Activated naive CD4-positive, alpha-beta T cell treated with anti-CD3 and anti-CD28 coated beads for 36 hours (primary cell): ENCODE measurements around the gene FAM167B. TPM values are rescaled to one million over a fixed set of nuclear protein-coding genes. Genes with fewer than 3 reads are reported as not detected.
"Not testable (repeated sequence)": the region's sequence is repeated elsewhere in the genome, so short reads cannot be mapped to it uniquely, and the experiment has no call there.

Experiments used
- CTCF ChIA-PET: fragments of 350-600 bp; sonication (Branson Sonifier 250); formaldehyde crosslinking; loops from one replicate; lab custom pipeline; 2021; ENCODE audit warnings: antibody characterized with exemption; lab: Charles Lee
- DNase-seq: peaks from one replicate; pipeline ENCODE4 v3.0.0-alpha.2; 2020
- H3K27ac Mint-ChIP-seq: one replicate; pipeline ENCODE4 v1.8.0; 2021; ENCODE audit warnings: mild to moderate bottlenecking, mixed read lengths
- H3K27me3 Mint-ChIP-seq: one replicate; pipeline ENCODE4 v1.8.0; 2021; ENCODE audit warnings: low read depth, mixed read lengths
- H3K36me3 Mint-ChIP-seq: one replicate; pipeline ENCODE4 v1.8.0; 2021; ENCODE audit warnings: low read depth, mixed read lengths
- H3K4me1 Mint-ChIP-seq: one replicate; pipeline ENCODE4 v1.8.0; 2021; ENCODE audit warnings: low read depth, mixed read lengths
- H3K4me3 Mint-ChIP-seq: one replicate; pipeline ENCODE4 v1.8.0; 2021; ENCODE audit warnings: mild to moderate bottlenecking, moderate library complexity, mixed read lengths
- H3K9me3 Mint-ChIP-seq: one replicate; pipeline ENCODE4 v1.8.0; 2021; ENCODE audit warnings: mixed read lengths
- intact Hi-C: fragments of 100-400 bp; cut with micrococcal nuclease; formaldehyde crosslinking; loops from one replicate; pipeline ENCODE4 v1.15.1; 2023
- total RNA-seq, 2 experiments: library from RNA; stranded (reverse); gene quantifications; one replicate each; pipeline ENCODE4 v1.2.3, GENCODE V29; 2021

FAM167B gene
- total RNA-seq, 2 experiments from 2014 or later = 0.38 to 0.42 TPM

GRCh38 chr1:32249831-32250525, 3.0 kb downstream of the FAM167B start:
- CTCF ChIA-PET = interaction anchor here (0.6 to 4.7 kb wide), 9 partner anchors 9 to 151 kb away, joined by 3 to 42 read pairs (median 6); no protein-coding TSS in a partner anchor
- Mint-ChIP-seq H3K36me3 (peaks cover 26% of the 10 kb centered on the region), H3K4me1 (peaks cover 54% of the 10 kb centered on the region), H3K27ac (peak overlapping the region; percentile 100), H3K9me3 (no peaks in the 10 kb centered on the region), H3K27me3 (no peaks in the 10 kb centered on the region), H3K4me3 (peak overlapping the region; percentile 99)
- intact Hi-C loops = loop anchor here (1.0 to 10.0 kb wide), 9 partner anchors 17 to 735 kb away; partner anchors contain the start of genes EIF3I, HDAC1, MARCKSL1 and TMEM234
- DNase-seq = peak; percentile 93

- peaks cover 27% of the 10 kb centered on the region for H3K36me3 Mint-ChIP-seq
- H3K4me1 Mint-ChIP-seq = peaks cover 57% of the 10 kb centered on the region
- intact Hi-C loops = loop anchor here (1.0 to 10.0 kb wide), 10 partner anchors 16 to 734 kb away; partner anchors contain the start of genes EIF3I, HDAC1, MARCKSL1 and S100PBP
- H3K4me3 Mint-ChIP-seq = peak within 1 kb of the TSS; percentile 99
- H3K9me3 Mint-ChIP-seq = no peaks in the 10 kb centered on the region
- CTCF ChIA-PET = interaction anchor here (0.5 to 4.1 kb wide), 8 partner anchors 8 to 120 kb away, joined by 3 to 38 read pairs (median 4); no protein-coding TSS in a partner anchor
- peak; percentile 88 for DNase-seq
- H3K27ac Mint-ChIP-seq = peak within 1 kb of the TSS; percentile 100
- H3K27me3 Mint-ChIP-seq = no peaks in the 10 kb centered on the region
These were observed 4.1 kb downstream of the FAM167B start, which contains the start of gene LCK for GRCh38 chr1:32250893-32251716. TSS of gene LCK (plus strand) at chr1:32251265. CDS start at chr1:32274330, 23,065 bp downstream.

DNA sequence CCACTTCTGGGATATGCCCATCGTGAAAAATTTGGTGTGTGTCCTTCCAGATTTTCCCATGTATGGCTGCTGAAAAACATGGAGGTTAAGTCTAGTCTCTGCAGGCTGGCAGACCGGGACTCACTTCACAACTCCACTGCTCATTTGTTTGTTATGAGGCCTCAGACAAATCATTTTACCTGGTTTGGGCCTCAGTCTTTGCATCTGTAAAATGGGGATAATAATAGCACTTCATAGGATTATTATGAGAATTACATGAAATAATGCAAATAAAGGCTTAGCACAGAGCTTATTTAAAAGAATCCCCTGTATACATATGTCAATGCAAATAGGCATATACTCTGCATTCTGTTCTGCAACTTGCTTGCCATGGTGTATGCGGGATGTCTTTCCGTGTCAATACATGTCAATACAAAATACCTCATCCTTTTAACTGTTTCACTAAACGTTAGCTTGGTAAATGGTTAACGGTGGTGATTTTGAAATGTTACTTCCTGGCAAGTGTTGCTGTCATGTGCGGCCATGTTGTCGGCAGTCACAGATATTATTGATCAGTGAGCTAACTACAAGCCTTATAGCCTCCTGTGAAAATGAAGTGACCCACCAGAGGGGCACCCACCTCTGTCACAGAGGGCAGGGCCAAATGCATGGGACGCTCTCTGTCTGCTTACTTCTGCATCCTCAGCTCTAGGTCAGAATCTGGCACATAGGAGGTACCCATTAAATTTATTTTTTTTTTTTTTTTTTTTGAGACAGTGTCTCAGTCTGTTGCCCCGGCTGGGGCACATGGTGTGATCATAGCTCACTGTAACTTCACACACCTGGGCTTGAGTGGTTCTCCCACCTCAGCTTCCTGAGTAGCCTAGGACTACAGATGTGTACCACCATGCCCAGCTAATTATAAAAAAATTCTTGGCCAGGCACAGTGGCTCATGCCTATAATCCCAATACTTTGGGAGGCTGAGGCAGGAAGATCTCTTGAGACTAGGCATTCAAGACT, 8.3 kb downstream of the FAM167B start:
- Mint-ChIP-seq H3K36me3 (peaks cover 35% of the 10 kb centered on the region), H3K27me3 (no peaks in the 10 kb centered on the region), H3K27ac (peak overlapping the region; percentile 95), H3K4me1 (peaks cover 44% of the 10 kb centered on the region), H3K9me3 (no peaks in the 10 kb centered on the region), H3K4me3 (peak overlapping the region; percentile 74)
- peak; percentile 64 for DNase-seq
- intact Hi-C loops = loop anchor here (10.0 kb wide), 1 partner anchor 729 kb away; no protein-coding TSS in a partner anchor
- CTCF ChIA-PET = interaction anchor here (0.6 to 1.7 kb wide), 6 partner anchors 9 to 90 kb away, joined by 3 to 7 read pairs (median 3); partner anchors contain the start of gene FAM167B

DNA sequence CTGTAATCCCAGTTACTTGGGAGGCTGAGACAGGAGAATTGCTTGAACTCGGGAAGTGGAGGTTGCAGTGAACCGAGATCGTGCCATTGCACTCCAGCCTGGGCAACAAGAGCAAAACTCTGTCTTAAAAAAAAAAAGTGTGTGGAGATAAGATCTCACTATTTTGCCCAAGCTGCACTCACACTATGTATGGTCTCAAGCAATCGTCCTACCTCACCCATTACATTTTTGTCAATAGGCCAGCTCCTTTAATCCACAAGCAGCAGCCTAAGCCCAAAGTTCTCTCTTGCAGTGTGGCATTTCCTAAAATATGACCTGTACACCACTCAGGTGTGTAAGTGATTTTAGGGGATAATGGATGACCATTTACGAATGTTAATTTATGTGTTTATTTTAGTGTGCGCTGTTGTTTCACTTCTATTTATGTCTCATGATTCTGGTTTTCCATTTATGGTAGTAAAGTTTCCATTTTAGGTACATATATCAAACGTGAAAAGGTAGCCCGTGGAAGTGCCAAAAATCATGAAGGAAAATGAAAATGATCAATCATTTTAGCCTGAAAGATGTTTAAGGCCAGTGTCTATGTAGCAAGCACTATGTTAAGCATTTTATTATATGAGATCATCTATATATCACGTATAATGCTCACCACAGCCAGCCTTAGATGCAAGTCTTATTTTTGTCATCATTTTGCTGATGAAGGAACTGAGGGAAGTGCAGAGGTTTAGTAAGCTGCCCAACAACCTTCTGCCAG, 9.6 kb downstream of the FAM167B start:
- Mint-ChIP-seq H3K4me3 (peak overlapping the region; percentile 73), H3K27ac (peak overlapping the region; percentile 96), H3K27me3 (no peaks in the 10 kb centered on the region), H3K4me1 (peaks cover 42% of the 10 kb centered on the region), H3K36me3 (peaks cover 36% of the 10 kb centered on the region), H3K9me3 (no peaks in the 10 kb centered on the region)
- DNase-seq = no peak
- intact Hi-C loops = loop anchor here (10.0 kb wide), 1 partner anchor 728 kb away; no protein-coding TSS in a partner anchor
- CTCF ChIA-PET = interaction anchor here (0.6 to 5.4 kb wide), 5 partner anchors 8 to 41 kb away, joined by 3 to 38 read pairs (median 7); partner anchors contain the start of gene FAM167B

DNA sequence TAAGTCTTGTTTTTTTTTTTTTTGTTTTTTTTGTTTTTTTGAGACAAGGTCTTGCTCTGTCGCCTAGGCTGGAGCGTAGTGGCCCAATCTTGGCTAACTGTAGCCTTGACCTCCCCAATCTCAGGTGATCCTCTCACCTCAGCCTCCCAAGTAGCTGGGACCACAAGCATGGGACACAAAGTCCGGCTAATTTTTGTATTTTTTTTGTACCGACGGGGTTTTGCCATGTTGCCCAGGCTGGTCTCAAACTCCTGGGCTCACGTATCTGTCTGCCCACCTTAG, 10.1 kb downstream of the FAM167B start:
- peaks cover 42% of the 10 kb centered on the region for H3K4me1 Mint-ChIP-seq
- no peaks in the 10 kb centered on the region for H3K27me3 Mint-ChIP-seq

GRCh38 chr1:32263236-32263593, 16.2 kb downstream of the FAM167B start:
- Mint-ChIP-seq H3K36me3 (peaks cover 24% of the 10 kb centered on the region), H3K27ac (peak overlapping the region; percentile 89), H3K4me1 (peaks cover 56% of the 10 kb centered on the region)
- H3K9me3 Mint-ChIP-seq, H3K27me3 Mint-ChIP-seq, CTCF ChIA-PET, DNase-seq, H3K4me3 Mint-ChIP-seq: not testable (repeated sequence)
- intact Hi-C loops = loop anchor here (1.0 kb wide), 1 partner anchor 10 kb away; no protein-coding TSS in a partner anchor

More for the DNA sequence above, 10.1 kb downstream of the FAM167B start:
- peak overlapping the region; percentile 73 for H3K4me3 Mint-ChIP-seq
- CTCF ChIA-PET = interaction anchor here (0.6 to 5.4 kb wide), 3 partner anchors 8 to 41 kb away, joined by 3 to 38 read pairs (median 14); partner anchors contain the start of gene FAM167B
- peaks cover 33% of the 10 kb centered on the region for H3K36me3 Mint-ChIP-seq
- no peaks in the 10 kb centered on the region for H3K9me3 Mint-ChIP-seq
- no peak for DNase-seq
- intact Hi-C loops = loop anchor here (10.0 kb wide), 1 partner anchor 728 kb away; no protein-coding TSS in a partner anchor
- peak overlapping the region; percentile 96 for H3K27ac Mint-ChIP-seq

- Mint-ChIP-seq H3K27ac (peak overlapping the region; percentile 89), H3K36me3 (peaks cover 23% of the 10 kb centered on the region), H3K9me3 (no peaks in the 10 kb centered on the region), H3K4me1 (peaks cover 54% of the 10 kb centered on the region), H3K27me3 (no peaks in the 10 kb centered on the region), H3K4me3 (no peak overlapping the region)
- CTCF ChIA-PET = interaction anchor here (1.3 kb wide), 1 partner anchor 15 kb away, joined by 6 read pairs; no protein-coding TSS in a partner anchor
- DNase-seq = peak; percentile 48
- intact Hi-C loops = loop anchor here (1.0 kb wide), 2 partner anchors 10 kb away; no protein-coding TSS in a partner anchor
These were observed 16.7 kb downstream of the FAM167B start for GRCh38 chr1:32263744-32264143.

- CTCF ChIA-PET = interaction anchor here (1.2 kb wide), 1 partner anchor 8 kb away, joined by 3 read pairs; no protein-coding TSS in a partner anchor
- Mint-ChIP-seq H3K27me3 (no peaks in the 10 kb centered on the region), H3K36me3 (peaks cover 20% of the 10 kb centered on the region), H3K27ac (peak overlapping the region; percentile 89), H3K4me1 (peaks cover 54% of the 10 kb centered on the region), H3K9me3 (no peaks in the 10 kb centered on the region), H3K4me3 (peak overlapping the region; percentile 5)
- intact Hi-C loops = loop anchor here (5.0 kb wide), 1 partner anchor 339 kb away; no protein-coding TSS in a partner anchor
- DNase-seq = no peak
These were observed 18.8 kb downstream of the FAM167B start for GRCh38 chr1:32265846-32266245.

DNA sequence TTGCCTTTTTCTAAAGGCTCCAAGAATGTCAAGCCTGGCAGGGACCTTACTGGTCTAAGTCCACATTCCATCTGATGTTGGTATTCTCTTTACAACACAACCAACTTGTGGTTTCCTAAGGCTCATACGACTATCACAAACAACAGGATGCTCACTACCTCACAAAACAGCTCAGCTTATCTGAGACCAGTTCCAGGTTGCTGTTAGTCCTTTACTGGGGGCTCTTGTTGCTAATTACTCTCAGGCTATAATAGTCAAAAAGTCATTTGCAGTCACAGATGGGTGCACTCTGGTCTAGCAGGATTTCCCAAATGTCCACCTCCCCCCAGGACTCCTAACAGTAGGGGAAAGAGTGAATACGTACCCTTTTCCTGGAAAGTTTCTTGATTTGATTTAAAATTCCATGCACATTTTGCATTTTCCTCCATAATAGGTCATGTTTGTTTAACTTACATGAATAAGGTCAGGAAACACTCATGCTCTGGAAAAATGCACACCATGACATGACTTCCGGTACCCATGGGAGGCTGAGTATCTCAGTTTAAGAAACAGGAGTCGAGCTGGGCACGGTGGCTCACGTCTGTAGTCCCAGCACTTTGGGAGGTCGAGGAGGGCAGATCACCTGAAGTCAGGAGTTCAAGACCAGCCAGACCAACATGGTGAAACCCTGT, 20.0 kb downstream of the FAM167B start:
- intact Hi-C loops = loop anchor here (1.0 to 5.0 kb wide), 2 partner anchors 17 to 340 kb away; no protein-coding TSS in a partner anchor
- Mint-ChIP-seq H3K4me1 (peaks cover 62% of the 10 kb centered on the region), H3K9me3 (no peaks in the 10 kb centered on the region), H3K27ac (peak overlapping the region; percentile 99), H3K27me3 (no peaks in the 10 kb centered on the region), H3K4me3 (peak overlapping the region; percentile 50), H3K36me3 (peaks cover 24% of the 10 kb centered on the region)
- peak; percentile 64 for DNase-seq
- CTCF ChIA-PET = interaction anchor here (0.5 to 1.2 kb wide), 3 partner anchors 9 to 30 kb away, joined by 3 read pairs; partner anchors contain the start of gene LCK

GRCh38 chr1:32269744-32270143, 22.7 kb downstream of the FAM167B start:
- intact Hi-C loops = loop anchor here (5.0 kb wide), 1 partner anchor 342 kb away; no protein-coding TSS in a partner anchor
- no peaks in the 10 kb centered on the region for H3K27me3 Mint-ChIP-seq
- peaks cover 68% of the 10 kb centered on the region for H3K4me1 Mint-ChIP-seq
- H3K36me3 Mint-ChIP-seq = peaks cover 26% of the 10 kb centered on the region
- H3K27ac Mint-ChIP-seq = peak overlapping the region; percentile 70
- CTCF ChIA-PET = interaction anchor here (1.3 kb wide), 1 partner anchor 53 kb away, joined by 5 read pairs; no protein-coding TSS in a partner anchor
- H3K9me3 Mint-ChIP-seq = no peaks in the 10 kb centered on the region
- H3K4me3 Mint-ChIP-seq = no peak overlapping the region
- DNase-seq = no peak
